ENCODE results near the gene KDM3B. TPM values are rescaled to one million over a fixed set of nuclear protein-coding genes. Genes with fewer than 3 reads are reported as not detected.

The KDM3B gene
- total and polyA plus RNA-seq, 2 of the 8 experiments (the other 6 are each of a cell fraction or from before 2014, with no cell fraction given): 27.1 to 78.1 TPM

DNA sequence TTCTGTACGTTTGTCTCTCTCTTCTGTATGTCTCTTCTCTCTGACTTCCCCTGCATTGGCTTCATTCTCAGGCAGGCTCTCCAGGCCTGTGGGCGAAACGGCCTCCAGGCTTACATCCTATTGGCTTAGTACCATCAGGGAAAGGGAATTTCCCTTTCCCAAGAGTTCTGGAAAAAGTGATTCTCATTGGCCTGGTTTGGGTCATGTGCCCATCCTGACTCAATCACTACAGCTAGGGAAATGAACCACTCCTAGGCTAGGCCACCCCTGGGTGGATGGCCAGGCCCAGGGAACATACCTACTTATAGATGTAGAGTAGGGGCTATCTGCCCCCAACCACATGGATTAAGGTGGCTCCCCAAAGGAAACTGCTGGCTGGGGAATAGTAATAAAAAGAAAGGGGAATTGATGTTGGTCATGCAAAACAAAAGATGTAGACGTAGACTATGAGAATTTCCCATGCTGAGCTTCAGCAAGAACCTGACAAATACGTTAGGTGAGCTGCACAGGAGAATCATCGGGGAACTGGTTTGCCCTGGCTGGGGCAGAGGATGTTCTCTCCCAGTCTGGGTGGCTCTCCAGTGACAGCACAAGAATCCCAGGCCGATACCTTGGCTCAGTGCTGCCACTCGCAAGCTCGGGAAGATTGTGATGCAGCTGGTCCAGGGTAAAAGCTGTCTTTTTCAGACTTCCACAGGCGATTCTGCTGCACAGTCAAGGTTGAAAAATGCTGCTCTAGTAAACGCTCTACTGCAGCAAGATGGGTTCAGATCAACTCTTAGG, 109.0 kb downstream of the KDM3B start (continued):
- TF ChIP-seq, protein P1, sequence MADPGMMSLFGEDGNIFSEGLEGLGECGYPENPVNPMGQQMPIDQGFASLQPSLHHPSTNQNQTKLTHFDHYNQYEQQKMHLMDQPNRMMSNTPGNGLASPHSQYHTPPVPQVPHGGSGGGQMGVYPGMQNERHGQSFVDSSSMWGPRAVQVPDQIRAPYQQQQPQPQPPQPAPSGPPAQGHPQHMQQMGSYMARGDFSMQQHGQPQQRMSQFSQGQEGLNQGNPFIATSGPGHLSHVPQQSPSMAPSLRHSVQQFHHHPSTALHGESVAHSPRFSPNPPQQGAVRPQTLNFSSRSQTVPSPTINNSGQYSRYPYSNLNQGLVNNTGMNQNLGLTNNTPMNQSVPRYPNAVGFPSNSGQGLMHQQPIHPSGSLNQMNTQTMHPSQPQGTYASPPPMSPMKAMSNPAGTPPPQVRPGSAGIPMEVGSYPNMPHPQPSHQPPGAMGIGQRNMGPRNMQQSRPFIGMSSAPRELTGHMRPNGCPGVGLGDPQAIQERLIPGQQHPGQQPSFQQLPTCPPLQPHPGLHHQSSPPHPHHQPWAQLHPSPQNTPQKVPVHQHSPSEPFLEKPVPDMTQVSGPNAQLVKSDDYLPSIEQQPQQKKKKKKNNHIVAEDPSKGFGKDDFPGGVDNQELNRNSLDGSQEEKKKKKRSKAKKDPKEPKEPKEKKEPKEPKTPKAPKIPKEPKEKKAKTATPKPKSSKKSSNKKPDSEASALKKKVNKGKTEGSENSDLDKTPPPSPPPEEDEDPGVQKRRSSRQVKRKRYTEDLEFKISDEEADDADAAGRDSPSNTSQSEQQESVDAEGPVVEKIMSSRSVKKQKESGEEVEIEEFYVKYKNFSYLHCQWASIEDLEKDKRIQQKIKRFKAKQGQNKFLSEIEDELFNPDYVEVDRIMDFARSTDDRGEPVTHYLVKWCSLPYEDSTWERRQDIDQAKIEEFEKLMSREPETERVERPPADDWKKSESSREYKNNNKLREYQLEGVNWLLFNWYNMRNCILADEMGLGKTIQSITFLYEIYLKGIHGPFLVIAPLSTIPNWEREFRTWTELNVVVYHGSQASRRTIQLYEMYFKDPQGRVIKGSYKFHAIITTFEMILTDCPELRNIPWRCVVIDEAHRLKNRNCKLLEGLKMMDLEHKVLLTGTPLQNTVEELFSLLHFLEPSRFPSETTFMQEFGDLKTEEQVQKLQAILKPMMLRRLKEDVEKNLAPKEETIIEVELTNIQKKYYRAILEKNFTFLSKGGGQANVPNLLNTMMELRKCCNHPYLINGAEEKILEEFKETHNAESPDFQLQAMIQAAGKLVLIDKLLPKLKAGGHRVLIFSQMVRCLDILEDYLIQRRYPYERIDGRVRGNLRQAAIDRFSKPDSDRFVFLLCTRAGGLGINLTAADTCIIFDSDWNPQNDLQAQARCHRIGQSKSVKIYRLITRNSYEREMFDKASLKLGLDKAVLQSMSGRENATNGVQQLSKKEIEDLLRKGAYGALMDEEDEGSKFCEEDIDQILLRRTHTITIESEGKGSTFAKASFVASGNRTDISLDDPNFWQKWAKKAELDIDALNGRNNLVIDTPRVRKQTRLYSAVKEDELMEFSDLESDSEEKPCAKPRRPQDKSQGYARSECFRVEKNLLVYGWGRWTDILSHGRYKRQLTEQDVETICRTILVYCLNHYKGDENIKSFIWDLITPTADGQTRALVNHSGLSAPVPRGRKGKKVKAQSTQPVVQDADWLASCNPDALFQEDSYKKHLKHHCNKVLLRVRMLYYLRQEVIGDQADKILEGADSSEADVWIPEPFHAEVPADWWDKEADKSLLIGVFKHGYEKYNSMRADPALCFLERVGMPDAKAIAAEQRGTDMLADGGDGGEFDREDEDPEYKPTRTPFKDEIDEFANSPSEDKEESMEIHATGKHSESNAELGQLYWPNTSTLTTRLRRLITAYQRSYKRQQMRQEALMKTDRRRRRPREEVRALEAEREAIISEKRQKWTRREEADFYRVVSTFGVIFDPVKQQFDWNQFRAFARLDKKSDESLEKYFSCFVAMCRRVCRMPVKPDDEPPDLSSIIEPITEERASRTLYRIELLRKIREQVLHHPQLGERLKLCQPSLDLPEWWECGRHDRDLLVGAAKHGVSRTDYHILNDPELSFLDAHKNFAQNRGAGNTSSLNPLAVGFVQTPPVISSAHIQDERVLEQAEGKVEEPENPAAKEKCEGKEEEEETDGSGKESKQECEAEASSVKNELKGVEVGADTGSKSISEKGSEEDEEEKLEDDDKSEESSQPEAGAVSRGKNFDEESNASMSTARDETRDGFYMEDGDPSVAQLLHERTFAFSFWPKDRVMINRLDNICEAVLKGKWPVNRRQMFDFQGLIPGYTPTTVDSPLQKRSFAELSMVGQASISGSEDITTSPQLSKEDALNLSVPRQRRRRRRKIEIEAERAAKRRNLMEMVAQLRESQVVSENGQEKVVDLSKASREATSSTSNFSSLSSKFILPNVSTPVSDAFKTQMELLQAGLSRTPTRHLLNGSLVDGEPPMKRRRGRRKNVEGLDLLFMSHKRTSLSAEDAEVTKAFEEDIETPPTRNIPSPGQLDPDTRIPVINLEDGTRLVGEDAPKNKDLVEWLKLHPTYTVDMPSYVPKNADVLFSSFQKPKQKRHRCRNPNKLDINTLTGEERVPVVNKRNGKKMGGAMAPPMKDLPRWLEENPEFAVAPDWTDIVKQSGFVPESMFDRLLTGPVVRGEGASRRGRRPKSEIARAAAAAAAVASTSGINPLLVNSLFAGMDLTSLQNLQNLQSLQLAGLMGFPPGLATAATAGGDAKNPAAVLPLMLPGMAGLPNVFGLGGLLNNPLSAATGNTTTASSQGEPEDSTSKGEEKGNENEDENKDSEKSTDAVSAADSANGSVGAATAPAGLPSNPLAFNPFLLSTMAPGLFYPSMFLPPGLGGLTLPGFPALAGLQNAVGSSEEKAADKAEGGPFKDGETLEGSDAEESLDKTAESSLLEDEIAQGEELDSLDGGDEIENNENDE (IDR thresholded peaks at IDR 0.05; ENCODE audit: insufficient replicate concordance, low read length): no peak
- no peak for TF ChIP-seq POLR2AphosphoS5 (IDR thresholded peaks at IDR 0.05; ENCODE audit: low read depth, low read length)
- no peak for TF ChIP-seq SIX5 (IDR thresholded peaks at IDR 0.05; ENCODE audit: low read depth, low read length)
- no peak for TF ChIP-seq TAF7 (optimal IDR thresholded peaks at IDR 0.05; ENCODE audit: borderline replicate concordance, low read depth, low read length)
- peak; percentile 67; the same call in 1 of the 2 replicates for TF ChIP-seq USF2 (IDR thresholded peaks at IDR 0.05; ENCODE audit: low read length)
- no peak for TF ChIP-seq EP300 (IDR thresholded peaks at IDR 0.05; ENCODE audit: borderline replicate concordance in 1 of 2, low read depth in 2 of 2, low read length in 2 of 2)
- no peak for TF ChIP-seq HDAC2 (IDR thresholded peaks at IDR 0.05; ENCODE audit: borderline replicate concordance in 1 of 2, low read depth in 2 of 2, low read length in 2 of 2)
- no peak for TF ChIP-seq RBBP5 (IDR thresholded peaks at IDR 0.05; ENCODE audit: borderline replicate concordance, low read depth, low read length)

Data from H1 (cell line).